HG03521 (cell line): ENCODE data around the gene MLXIP.
"Not testable (repeated sequence)": the region's sequence is repeated elsewhere in the genome, so short reads cannot be mapped to it uniquely, and the experiment has no call there.

ENCODE experiments used
- ATAC-seq: cut with Tn5 transposase; IDR thresholded peaks from one replicate; pipeline ENCODE4 v1.9.1; 2021; ENCODE audit warnings: mild to moderate bottlenecking, moderate library complexity; ENCODE audit not compliant: unreplicated experiment

The MLXIP gene

DNA sequence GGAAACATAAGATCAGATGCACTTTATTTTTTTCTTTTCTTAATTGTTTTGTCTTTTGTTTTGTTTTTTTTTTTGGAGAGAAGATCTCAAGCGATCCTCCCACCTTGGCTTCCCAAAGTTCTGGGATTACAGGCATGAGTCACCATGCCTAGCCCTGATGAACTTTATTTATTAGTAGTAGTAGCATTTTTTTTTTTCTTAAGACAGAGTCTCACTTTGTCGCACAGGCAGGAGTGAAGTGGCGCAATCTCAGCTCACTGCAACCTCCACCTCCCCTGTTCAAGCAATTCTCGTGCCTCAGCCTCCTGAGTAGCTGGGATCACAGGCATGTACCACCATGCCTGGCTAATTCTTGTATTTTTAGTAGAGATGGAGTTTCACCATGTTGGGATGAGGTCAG is 97.9 kb downstream of the MLXIP start:
- not testable (repeated sequence) for ATAC-seq

DNA sequence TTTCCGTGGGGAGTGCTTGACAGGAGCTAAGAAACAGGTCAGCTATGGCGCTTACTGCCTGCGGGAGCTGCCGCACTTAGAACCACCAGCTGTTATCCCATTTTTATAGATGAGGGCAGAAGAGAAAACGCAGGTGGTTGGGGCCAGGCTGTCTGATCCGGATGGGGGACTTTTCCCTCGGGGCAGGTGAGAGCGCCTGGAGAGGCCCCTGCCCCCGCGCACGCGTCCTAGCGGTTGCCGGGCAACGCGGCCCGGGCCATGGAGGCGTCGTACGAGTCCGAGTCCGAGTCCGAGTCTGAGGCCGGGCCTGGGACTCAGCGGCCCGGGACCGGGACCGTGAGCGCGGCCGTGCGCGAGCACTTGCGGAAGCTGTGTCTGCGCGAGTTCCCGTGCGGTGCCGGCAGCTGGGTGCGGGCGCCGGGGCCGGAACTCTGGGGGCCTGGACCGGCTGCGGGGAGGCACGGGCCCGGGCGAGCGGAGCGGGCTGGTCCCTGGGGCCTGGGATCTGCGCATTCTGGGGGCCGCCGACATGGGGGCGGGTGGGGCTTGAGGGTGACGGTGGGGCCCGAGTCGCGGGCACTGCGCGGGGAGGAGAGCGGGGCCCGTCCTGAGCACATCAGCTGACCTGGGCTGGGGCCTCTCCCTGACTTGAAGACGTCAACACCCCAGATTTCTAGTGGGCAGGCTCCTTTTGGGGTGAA is 104.5 kb downstream of the MLXIP start, which contains the start of gene LRRC43:
Gene LRRC43, plus strand, starts transcription at position 237 of the 701 bp plus-strand sequence. Its CDS starts 22 bp downstream, at position 259.
- no peak for ATAC-seq

- no peak for ATAC-seq
Observed at GRCh38 chr12:122183588-122183940, 105.0 kb downstream of the MLXIP start.

DNA sequence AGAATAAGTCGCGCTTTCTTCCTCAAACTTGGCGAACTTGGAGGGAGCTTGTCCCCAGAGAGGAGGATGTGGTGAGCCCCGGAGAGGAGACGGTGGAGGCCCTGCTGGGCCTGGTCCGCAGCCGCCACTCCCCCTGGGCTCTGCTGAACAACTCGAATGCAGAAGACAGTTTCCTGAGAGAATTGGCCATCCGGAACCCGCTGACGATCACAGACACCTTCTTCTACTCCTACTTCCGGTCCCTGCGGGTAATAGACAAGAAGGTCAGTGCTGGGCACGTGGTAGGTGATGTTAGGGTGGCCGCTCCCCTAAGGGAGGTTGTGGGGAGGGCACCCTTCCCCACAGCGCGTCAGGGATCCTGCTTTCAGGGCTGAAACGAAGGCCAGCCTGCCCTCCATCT is 106.0 kb downstream of the MLXIP start:
- no peak for ATAC-seq

GRCh38 chr12:122185079-122185478 is 106.5 kb downstream of the MLXIP start:
- ATAC-seq: no peak

DNA sequence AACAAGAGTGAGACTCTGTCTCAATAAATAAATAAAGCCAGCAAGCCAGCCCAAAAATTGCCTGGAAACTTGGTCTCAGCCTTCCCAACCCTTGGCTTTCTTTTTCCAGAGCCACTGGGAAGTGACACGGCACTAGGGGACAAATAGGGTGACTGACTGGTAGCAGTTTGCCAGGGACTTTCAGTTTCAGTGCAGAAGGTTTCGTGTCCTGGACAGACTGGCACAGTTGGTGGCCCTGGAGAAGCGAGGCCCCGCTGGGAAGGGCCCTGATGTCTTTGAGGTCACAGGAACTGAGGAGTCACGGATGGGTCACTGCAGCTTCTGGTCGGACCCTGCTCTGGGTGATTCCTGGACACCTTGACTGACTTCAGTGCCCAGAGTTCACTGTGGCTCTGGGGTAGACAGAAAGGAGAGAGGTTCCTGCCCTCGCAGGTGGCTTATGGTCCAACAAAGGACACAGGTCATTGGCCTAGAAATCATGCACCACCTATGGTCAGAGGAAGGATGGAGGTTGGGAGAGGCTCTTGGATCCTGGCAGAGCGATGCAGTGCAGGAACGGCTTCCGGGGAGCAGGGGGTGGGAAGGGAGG is 107.0 kb downstream of the MLXIP start:
- ATAC-seq: no peak

- ATAC-seq: no peak
Observed at GRCh38 chr12:122187466-122187865, 108.9 kb downstream of the MLXIP start.

GRCh38 chr12:122189626-122190475 is 111.3 kb downstream of the MLXIP start:
- ATAC-seq: no peak

DNA sequence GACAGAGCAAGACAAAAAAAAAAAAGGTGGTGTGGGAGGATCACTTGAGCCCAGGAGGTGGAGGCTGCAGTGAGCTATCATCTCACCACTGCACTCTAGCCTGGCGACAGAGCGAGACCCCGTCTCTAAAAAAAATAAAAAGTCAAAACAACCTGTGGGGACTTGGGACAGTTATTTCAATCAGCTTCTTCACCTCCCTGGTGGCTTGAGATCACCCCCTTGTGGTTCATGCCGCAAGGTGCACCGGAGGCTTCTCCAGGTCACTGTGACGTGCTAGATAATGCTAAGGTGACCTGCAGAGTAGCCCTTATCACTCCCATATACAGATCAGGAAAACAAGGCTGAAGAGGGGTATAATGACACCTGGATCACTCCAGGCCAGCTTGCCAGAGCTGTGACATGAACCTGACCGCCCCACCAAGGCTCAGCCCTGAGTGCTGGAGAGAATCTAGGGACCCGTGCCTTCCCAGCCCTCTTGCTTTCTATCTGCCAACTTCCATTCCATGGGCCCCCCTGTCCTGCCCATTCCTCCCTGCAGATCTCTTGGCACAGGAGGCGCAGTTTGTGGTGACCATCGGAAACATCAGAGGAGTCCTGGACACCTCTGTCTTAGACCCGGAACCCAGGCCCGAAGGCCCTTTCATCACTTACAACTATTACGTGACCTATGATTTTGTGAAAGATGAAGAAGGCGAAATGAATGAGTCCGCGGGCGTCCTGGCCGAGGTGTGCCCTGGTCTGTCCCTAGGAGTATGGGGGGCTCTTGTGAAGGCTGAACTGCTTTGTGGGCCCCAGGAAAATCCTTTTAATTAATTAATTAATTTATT is 112.5 kb downstream of the MLXIP start:
- no peak for ATAC-seq

- no peak for ATAC-seq
Observed at GRCh38 chr12:122192441-122192840, 113.9 kb downstream of the MLXIP start.

- ATAC-seq: no peak
Observed at GRCh38 chr12:122194804-122195203, 116.2 kb downstream of the MLXIP start.

- no peak for ATAC-seq
Observed at GRCh38 chr12:122195405-122195804, 116.8 kb downstream of the MLXIP start.
